Prostate gland (tissue), 2 donors: ENCODE measurements around the gene DOCK4.

ENCODE experiments used
- CTCF ChIP-seq, 4 experiments: fragments of 200-600 bp in 2 of 4; fragments of 450-650 bp in 2 of 4; sonication (generic) in 2 of 4; IDR thresholded peaks; 1 replicate in 3 of 4; 2 replicates in 1 of 4; pipeline ENCODE4 v1.5.1; 2016 to 2019; ENCODE audit warnings: antibody characterized with exemption in 4 of 4, mild to moderate bottlenecking in 2 of 4, moderate library complexity in 2 of 4
- POLR2A ChIP-seq: fragments of 450-650 bp; IDR thresholded peaks from one replicate; pipeline ENCODE4 v1.6.1; 2016; ENCODE audit warnings: antibody characterized with exemption, mild to moderate bottlenecking

GRCh38 chr7:111708072-111708471, 498.1 kb downstream of the DOCK4 start:
- TF ChIP-seq CTCF (IDR thresholded peaks at IDR 0.05) (no peak), POLR2A (no peak)
